Mesendoderm (in vitro differentiated cells): ENCODE results near the gene CFH.
A peak's percentile ranks its signal among the peaks of the same experiment; 100 is the strongest.

Experiments used
- DNase-seq: peaks from one replicate; pipeline ENCODE4 v3.0.0; 2013
- H2AK5ac ChIP-seq: 2 replicates; pipeline ENCODE4 v1.6.1; 2013; ENCODE audit warnings: low read length, inconsistent platforms
- H2BK120ac ChIP-seq: 2 replicates; pipeline ENCODE4 v1.6.1; 2013; ENCODE audit warnings: low read depth, mild to moderate bottlenecking, low read length, moderate library complexity, mixed read lengths
- H2BK15ac ChIP-seq: replicated peaks from 2 replicates; pipeline ENCODE4 v1.6.1; 2013; ENCODE audit warnings: low read depth, mild to moderate bottlenecking, moderate library complexity
- H2BK5ac ChIP-seq: 2 replicates; pipeline ENCODE4 v1.6.1; 2013; ENCODE audit warnings: low read length, inconsistent platforms
- H3K18ac ChIP-seq: 2 replicates; pipeline ENCODE4 v1.6.1; 2013; ENCODE audit warnings: mild to moderate bottlenecking, low read length, mixed read lengths
- H3K23ac ChIP-seq: one replicate; pipeline ENCODE4 v1.6.1; 2013; ENCODE audit warnings: low read length
- H3K27ac ChIP-seq: 2 replicates; pipeline ENCODE4 v1.5.1; 2013; ENCODE audit warnings: low read depth, mild to moderate bottlenecking, inconsistent platforms, low read length, moderate library complexity
- H3K27me3 ChIP-seq: 2 replicates; pipeline ENCODE4 v1.6.1; 2013; ENCODE audit warnings: low read length, control low read depth, mild to moderate bottlenecking, inconsistent platforms; ENCODE audit not compliant: insufficient read depth, poor library complexity
- H3K36me3 ChIP-seq: 2 replicates; pipeline ENCODE4 v1.6.1; 2013; ENCODE audit warnings: low read length, inconsistent platforms; ENCODE audit not compliant: control insufficient read depth, insufficient read depth
- H3K4ac ChIP-seq: one replicate; pipeline ENCODE4 v1.6.1; 2013; ENCODE audit warnings: low read depth, mild to moderate bottlenecking, low read length, moderate library complexity
- H3K4me1 ChIP-seq: 2 replicates; pipeline ENCODE4 v1.6.1; 2013; ENCODE audit warnings: low read depth, low read length, inconsistent platforms; ENCODE audit not compliant: control insufficient read depth
- H3K4me2 ChIP-seq: 2 replicates; pipeline ENCODE4 v1.6.1; 2013; ENCODE audit warnings: low read length
- H3K4me3 ChIP-seq: 2 replicates; pipeline ENCODE4 v1.5.1; 2013; ENCODE audit warnings: mild to moderate bottlenecking, low read length
- H3K56ac ChIP-seq: one replicate; pipeline ENCODE4 v1.6.1; 2013; ENCODE audit warnings: low read length
- H3K79me1 ChIP-seq: 2 replicates; pipeline ENCODE4 v1.6.1; 2013; ENCODE audit warnings: low read length, inconsistent platforms
- H3K79me2 ChIP-seq: 2 replicates; pipeline ENCODE4 v1.6.1; 2013; ENCODE audit warnings: mild to moderate bottlenecking, low read length; ENCODE audit not compliant: control insufficient read depth, insufficient read depth
- H3K9ac ChIP-seq: 2 replicates; pipeline ENCODE4 v1.6.1; 2013; ENCODE audit warnings: low read length, inconsistent platforms
- H4K5ac ChIP-seq: one replicate; pipeline ENCODE4 v1.6.1; 2013; ENCODE audit warnings: low read length
- H4K8ac ChIP-seq: one replicate; pipeline ENCODE4 v1.6.1; 2013; ENCODE audit warnings: low read depth, mild to moderate bottlenecking, control low read depth, low read length, moderate library complexity
- WGBS: extraction: QIAGEN DNeasy Blood & Tissue Kit; methylation state at CpG from one replicate; pipeline ENCODE4 v1.1.7; 2013; ENCODE audit warnings: low lambda C conversion rate, missing lambda C conversion rate; ENCODE audit not compliant: insufficient coverage; ENCODE audit errors: extremely low coverage; 5-methylcytosine and 5-hydroxymethylcytosine counted together

Gene CFH

DNA sequence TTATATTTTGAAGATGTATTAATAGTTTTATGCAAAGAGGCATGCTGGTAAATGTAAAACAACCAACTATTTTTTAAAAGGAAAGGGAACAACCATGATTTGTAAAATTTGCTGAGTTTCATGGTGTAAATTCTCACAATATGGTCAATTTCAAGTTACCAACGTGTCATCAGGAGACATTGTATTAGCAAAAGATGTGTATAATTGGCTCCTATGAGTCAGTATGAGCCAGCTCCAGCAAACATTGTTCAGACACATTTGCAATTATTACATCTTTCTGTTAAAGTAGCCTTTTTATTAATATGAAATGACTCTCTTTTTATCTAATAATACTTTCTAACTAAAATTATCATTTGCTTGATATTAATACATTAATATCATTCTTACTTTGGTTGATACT lies 15.3 kb downstream of the CFH start:
- H3K9ac ChIP-seq = no peak overlapping the region
- no peak overlapping the region for H3K4me3 ChIP-seq
- H3K56ac ChIP-seq = no peak overlapping the region
- no peak overlapping the region for H4K5ac ChIP-seq
- H3K4me1 ChIP-seq = no peaks in the 10 kb centered on the region
- H2AK5ac ChIP-seq = no peak overlapping the region
- no peak overlapping the region for H3K27ac ChIP-seq
- H4K8ac ChIP-seq = no peak overlapping the region
- DNase-seq = no peak
- H3K79me2 ChIP-seq = no peaks in the 10 kb centered on the region
- no peaks in the 10 kb centered on the region for H3K27me3 ChIP-seq
- H3K4me2 ChIP-seq = no peak overlapping the region
- no peak overlapping the region for H3K4ac ChIP-seq
- no peak overlapping the region for H3K23ac ChIP-seq
- no peak overlapping the region for H2BK120ac ChIP-seq
- no peak overlapping the region for H2BK15ac ChIP-seq
- no peaks in the 10 kb centered on the region for H3K79me1 ChIP-seq
- no peak overlapping the region for H3K18ac ChIP-seq
- no peak overlapping the region for H2BK5ac ChIP-seq
- WGBS = no CpG with 5 or more reads among the region's 1 CpG
- no peaks in the 10 kb centered on the region for H3K36me3 ChIP-seq

DNA sequence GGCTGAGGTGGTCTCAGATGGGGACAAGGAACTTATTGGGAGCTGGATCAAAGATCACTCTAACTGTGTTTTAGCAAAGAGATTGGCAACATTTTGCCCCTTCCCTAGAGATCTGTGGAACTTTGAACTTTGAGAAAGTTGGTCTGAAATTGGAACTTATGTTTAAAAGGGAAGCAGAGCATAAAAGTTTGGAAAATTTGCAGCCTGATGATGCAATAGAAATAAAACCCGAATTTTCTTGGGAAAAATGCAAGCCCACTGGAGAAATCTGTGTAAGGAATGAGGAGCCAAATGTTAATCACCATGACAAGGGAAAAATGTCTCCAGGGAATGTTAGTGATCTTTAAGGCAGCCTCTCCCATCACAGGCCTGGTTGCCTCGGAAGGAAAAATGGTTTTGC lies 17.2 kb downstream of the CFH start:
- no peaks in the 10 kb centered on the region for H3K79me1 ChIP-seq
- no peaks in the 10 kb centered on the region for H3K36me3 ChIP-seq
- no peak overlapping the region for H3K4ac ChIP-seq
- no peaks in the 10 kb centered on the region for H3K4me1 ChIP-seq
- H3K27ac ChIP-seq = no peak overlapping the region
- H2BK5ac ChIP-seq = no peak overlapping the region
- no peak for DNase-seq
- H3K27me3 ChIP-seq = no peaks in the 10 kb centered on the region
- H4K8ac ChIP-seq = no peak overlapping the region
- H2BK15ac ChIP-seq = no peak overlapping the region
- no peak overlapping the region for H3K4me3 ChIP-seq
- no peak overlapping the region for H2AK5ac ChIP-seq
- H4K5ac ChIP-seq = no peak overlapping the region
- H3K4me2 ChIP-seq = no peak overlapping the region
- no peak overlapping the region for H2BK120ac ChIP-seq
- no peak overlapping the region for H3K18ac ChIP-seq
- H3K9ac ChIP-seq = no peak overlapping the region
- no peak overlapping the region for H3K56ac ChIP-seq
- no peaks in the 10 kb centered on the region for H3K79me2 ChIP-seq
- no CpG with 5 or more reads among the region's 2 CpGs for WGBS
- H3K23ac ChIP-seq = no peak overlapping the region

GRCh38 chr1:196669693-196670092 lies 17.9 kb downstream of the CFH start:
- Histone ChIP-seq H3K79me2 (no peaks in the 10 kb centered on the region), H2BK120ac (no peak overlapping the region), H3K36me3 (no peaks in the 10 kb centered on the region)

GRCh38 chr1:196674908-196675307 lies 23.1 kb downstream of the CFH start:
- Histone ChIP-seq H3K18ac (no peak overlapping the region), H3K4me2 (no peak overlapping the region), H3K4me1 (no peaks in the 10 kb centered on the region), H3K9ac (no peak overlapping the region), H3K79me2 (no peaks in the 10 kb centered on the region), H2BK5ac (no peak overlapping the region), H3K79me1 (no peaks in the 10 kb centered on the region), H3K56ac (no peak overlapping the region), H3K27ac (no peak overlapping the region), H3K23ac (no peak overlapping the region), H2AK5ac (no peak overlapping the region), H4K8ac (no peak overlapping the region), H3K27me3 (no peaks in the 10 kb centered on the region), H2BK15ac (no peak overlapping the region), H2BK120ac (no peak overlapping the region), H3K4ac (no peak overlapping the region), H3K36me3 (no peaks in the 10 kb centered on the region), H4K5ac (no peak overlapping the region), H3K4me3 (no peak overlapping the region)
- DNase-seq = no peak

More at GRCh38 chr1:196669693-196670092, 17.9 kb downstream of the CFH start:
- Histone ChIP-seq H3K4me3 (no peak overlapping the region), H4K8ac (no peak overlapping the region), H2AK5ac (no peak overlapping the region), H4K5ac (no peak overlapping the region), H3K4ac (no peak overlapping the region), H2BK15ac (no peak overlapping the region), H3K56ac (no peak overlapping the region), H3K79me1 (no peaks in the 10 kb centered on the region), H3K4me2 (no peak overlapping the region), H3K4me1 (no peaks in the 10 kb centered on the region), H3K9ac (no peak overlapping the region), H3K27ac (no peak overlapping the region), H3K18ac (no peak overlapping the region), H2BK5ac (no peak overlapping the region), H3K23ac (no peak overlapping the region), H3K27me3 (no peaks in the 10 kb centered on the region)
- no peak for DNase-seq

DNA sequence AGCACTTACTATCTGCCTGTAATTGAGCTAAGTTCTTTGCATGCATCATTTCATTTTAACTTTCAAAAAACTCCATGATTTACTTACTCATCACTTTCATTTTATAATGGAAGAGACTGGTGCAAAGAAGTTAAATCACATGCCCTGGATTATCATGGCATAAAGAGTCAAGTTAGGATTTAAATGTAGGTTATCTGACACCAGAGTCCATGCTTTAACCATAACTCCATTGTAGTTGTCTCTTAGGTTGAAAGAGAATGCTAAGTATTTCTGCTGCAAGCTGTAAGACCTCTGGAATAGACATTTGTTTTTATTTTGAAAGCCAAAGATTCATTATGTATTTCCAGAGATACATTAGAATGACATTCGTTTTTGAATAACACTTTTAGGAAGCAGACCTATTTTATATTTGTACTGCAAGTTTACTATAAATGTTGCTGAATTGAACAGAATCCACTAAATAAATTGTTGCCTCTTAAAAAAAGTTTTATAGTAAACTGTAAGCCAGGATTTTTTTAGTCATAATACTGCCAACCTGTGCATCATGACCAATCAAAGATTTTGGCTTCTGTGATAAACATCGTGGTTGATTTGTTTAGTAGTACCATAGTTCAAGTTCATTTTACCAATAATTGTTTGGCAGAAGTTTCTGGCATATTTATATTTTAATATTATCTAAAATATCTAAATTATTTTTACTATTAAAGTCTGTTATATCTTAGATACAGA lies 26.1 kb downstream of the CFH start:
- H3K36me3 ChIP-seq = no peaks in the 10 kb centered on the region
- no peak overlapping the region for H3K23ac ChIP-seq

DNA sequence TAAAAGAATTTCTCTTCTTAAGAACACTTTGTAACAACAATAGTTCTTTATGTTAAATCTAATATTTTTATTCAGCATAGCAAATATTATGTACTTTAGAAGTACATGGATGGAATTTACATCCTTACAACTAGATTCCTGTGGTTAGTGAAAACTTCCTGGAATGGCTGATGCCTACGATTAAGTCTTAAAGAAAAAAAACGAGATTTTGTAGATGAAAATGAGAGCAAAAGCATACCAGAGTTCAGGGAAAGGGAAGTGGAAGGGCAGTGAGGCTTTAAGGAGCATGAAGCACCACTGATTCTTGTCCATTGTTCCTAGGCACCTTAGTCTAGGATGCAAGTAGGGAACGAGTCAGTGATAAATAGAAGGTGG lies 26.7 kb downstream of the CFH start:
- Histone ChIP-seq H2BK120ac (no peak overlapping the region), H3K56ac (no peak overlapping the region), H3K27ac (no peak overlapping the region), H3K23ac (no peak overlapping the region), H3K79me2 (no peaks in the 10 kb centered on the region), H3K36me3 (no peaks in the 10 kb centered on the region), H2BK15ac (no peak overlapping the region), H3K4me3 (no peak overlapping the region), H3K4me2 (no peak overlapping the region), H3K4ac (no peak overlapping the region), H3K27me3 (no peaks in the 10 kb centered on the region), H4K5ac (no peak overlapping the region), H3K4me1 (no peaks in the 10 kb centered on the region), H4K8ac (no peak overlapping the region), H2AK5ac (no peak overlapping the region), H3K9ac (no peak overlapping the region), H2BK5ac (no peak overlapping the region), H3K18ac (no peak overlapping the region), H3K79me1 (no peaks in the 10 kb centered on the region)
- DNase-seq = peak; percentile 7
- no CpG with 5 or more reads among the region's 3 CpGs for WGBS

More for the DNA sequence above, 26.1 kb downstream of the CFH start:
- no peak overlapping the region for H2BK5ac ChIP-seq
- no peak overlapping the region for H3K27ac ChIP-seq
- DNase-seq = no peak
- H2BK120ac ChIP-seq = no peak overlapping the region
- no peaks in the 10 kb centered on the region for H3K27me3 ChIP-seq
- H3K4me2 ChIP-seq = no peak overlapping the region
- no CpG with 5 or more reads among the region's 2 CpGs for WGBS
- no peak overlapping the region for H3K4me3 ChIP-seq
- no peak overlapping the region for H2BK15ac ChIP-seq
- no peak overlapping the region for H3K9ac ChIP-seq
- no peak overlapping the region for H4K8ac ChIP-seq
- no peaks in the 10 kb centered on the region for H3K4me1 ChIP-seq
- H3K79me2 ChIP-seq = no peaks in the 10 kb centered on the region
- H2AK5ac ChIP-seq = no peak overlapping the region
- H3K4ac ChIP-seq = no peak overlapping the region
- H3K56ac ChIP-seq = no peak overlapping the region
- no peak overlapping the region for H4K5ac ChIP-seq
- H3K18ac ChIP-seq = no peak overlapping the region
- H3K79me1 ChIP-seq = no peaks in the 10 kb centered on the region
